ENCODE results near the gene CADPS.

The CADPS gene

DNA sequence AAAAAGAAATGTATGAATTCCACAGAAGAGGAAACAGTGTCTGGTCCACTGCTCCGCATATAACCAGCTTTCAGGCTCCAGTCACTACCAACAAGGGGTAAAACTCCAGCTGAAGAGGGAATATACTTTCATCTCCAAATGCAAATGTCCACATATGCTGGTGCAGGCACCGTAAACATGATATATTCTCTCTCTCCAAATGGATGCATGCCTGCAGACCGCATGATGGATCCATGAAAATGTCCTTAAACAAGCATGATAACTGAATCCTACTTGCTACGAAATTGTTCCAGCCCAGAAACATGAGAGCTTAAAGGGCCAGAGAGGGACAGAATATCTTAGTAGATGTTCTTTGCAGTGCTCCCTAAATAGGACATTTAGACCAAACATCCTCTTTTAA is 351.5 kb downstream of the CADPS start:
- Histone ChIP-seq H3K36me3 (no peaks in the 10 kb centered on the region), H3K9me3 (no peaks in the 10 kb centered on the region), H3K27me3 (no peaks in the 10 kb centered on the region), H3K4me1 (peaks cover 30% of the 10 kb centered on the region), H3K4me3 (ENCODE audit: low read depth, low read length) (no peak overlapping the region)
- no peak for DNase-seq
- TF ChIP-seq, protein P1, sequence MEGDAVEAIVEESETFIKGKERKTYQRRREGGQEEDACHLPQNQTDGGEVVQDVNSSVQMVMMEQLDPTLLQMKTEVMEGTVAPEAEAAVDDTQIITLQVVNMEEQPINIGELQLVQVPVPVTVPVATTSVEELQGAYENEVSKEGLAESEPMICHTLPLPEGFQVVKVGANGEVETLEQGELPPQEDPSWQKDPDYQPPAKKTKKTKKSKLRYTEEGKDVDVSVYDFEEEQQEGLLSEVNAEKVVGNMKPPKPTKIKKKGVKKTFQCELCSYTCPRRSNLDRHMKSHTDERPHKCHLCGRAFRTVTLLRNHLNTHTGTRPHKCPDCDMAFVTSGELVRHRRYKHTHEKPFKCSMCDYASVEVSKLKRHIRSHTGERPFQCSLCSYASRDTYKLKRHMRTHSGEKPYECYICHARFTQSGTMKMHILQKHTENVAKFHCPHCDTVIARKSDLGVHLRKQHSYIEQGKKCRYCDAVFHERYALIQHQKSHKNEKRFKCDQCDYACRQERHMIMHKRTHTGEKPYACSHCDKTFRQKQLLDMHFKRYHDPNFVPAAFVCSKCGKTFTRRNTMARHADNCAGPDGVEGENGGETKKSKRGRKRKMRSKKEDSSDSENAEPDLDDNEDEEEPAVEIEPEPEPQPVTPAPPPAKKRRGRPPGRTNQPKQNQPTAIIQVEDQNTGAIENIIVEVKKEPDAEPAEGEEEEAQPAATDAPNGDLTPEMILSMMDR (IDR thresholded peaks at IDR 0.05; ENCODE audit: low read depth, low read length), result no peak

DNA sequence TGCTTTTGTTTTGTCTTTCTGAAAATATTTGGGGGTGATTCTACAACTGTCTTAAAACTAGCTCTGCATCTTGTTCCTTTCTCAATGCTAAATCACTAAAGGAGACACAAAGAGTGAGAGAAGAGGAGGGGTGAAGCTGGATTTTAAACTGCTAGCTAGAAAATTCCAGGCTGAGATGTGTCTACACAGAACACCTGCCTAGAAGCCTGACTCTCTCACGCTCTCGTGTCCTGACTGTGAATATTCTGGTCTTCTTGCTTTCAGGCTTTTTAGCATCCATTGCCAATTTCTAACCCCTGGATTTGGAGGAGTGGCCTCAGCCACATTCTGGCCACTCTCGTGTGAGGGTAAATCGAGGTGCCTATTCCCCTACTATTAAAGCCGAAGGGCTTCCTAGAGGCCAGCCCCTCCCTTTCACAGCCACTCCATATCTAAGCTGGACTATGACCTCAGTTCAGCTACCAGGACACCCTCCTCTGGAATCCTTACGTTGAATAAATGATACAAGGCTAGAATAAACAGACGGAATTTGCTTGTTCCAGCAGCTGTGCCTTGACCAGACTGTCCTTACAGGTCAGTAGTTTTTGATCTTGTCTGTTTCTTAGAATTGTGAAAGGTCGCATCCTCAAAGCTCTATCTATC is 353.6 kb downstream of the CADPS start:
- no peaks in the 10 kb centered on the region for H3K27me3 ChIP-seq
- H3K9me3 ChIP-seq, result no peaks in the 10 kb centered on the region
- TF ChIP-seq, protein P1 (IDR thresholded peaks at IDR 0.05; ENCODE audit: low read depth, low read length), result no peak
- no peak for DNase-seq
- H3K36me3 ChIP-seq, result no peaks in the 10 kb centered on the region
- H3K4me3 ChIP-seq (ENCODE audit: low read depth, low read length), result no peak overlapping the region
- peaks cover 20% of the 10 kb centered on the region for H3K4me1 ChIP-seq

DNA sequence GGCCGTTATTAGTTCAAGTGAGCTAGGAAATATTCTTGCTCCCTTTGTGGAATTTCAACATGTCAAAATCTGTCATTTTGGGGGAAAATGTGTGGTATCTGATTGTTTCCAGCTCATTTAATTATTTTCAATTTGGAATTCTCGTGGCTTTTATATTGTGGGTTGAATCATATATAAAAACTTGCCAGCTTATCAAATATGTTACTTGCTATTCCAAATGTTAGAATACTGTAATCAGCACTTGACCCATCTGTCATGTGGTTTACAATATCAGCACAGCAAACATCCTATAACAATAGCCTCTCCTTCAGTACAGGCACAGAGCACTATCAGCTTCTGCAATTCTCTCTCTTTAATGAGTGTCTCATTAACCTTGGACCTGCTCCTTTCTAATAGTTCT is 371.7 kb downstream of the CADPS start:
- no peaks in the 10 kb centered on the region for H3K36me3 ChIP-seq
- H3K4me1 ChIP-seq, result peaks cover 9% of the 10 kb centered on the region; the same call in 1 of the 2 replicates
- no peaks in the 10 kb centered on the region for H3K27me3 ChIP-seq
- no peak for DNase-seq
- H3K4me3 ChIP-seq (ENCODE audit: low read depth, low read length), result no peak overlapping the region
- H3K9me3 ChIP-seq, result no peaks in the 10 kb centered on the region
- TF ChIP-seq, protein P1 (IDR thresholded peaks at IDR 0.05; ENCODE audit: low read depth, low read length), result no peak

DNA sequence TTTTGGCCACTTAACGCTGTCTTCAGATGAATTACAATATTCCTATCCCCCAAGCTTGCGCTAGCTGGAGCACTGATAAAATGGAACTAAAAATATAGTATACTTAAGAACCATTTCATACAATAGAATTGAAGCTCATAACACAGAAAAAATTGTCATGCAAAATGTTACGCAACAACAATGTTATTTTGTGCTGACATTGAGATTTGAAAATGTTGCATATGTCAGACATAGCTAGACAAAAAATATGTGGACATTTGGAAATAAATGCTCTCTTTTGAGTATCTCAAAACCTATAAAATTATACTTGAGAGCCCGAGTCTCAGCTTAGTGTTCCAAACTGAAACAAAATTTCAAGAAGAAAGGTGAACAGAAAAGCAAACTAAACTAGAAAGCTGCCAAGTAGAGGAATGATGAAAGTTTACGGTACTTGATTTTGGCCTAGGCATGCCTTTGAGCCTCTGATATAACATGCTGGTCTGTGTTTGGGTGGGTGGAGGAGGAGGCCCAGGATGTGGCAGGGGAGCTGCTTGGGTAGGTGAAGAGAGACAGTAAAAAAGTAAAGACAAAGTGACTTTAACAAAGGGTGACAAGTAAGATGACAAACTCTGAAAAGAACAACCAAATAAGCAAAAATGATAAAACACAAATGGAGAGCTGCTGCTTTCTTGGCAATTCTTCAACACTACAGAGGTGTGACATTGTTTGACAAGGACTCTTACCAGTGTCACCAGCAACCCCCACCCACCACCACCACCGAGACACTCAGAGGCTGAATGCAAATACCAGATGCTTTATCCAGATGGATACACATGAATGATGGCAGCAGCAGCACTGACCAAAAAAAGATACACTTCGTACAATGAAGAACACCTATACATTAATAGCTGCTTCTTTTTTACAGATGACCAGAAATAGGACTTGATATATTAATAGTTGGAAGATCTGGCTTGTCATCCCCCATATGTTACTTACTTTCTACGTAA is 372.6 kb downstream of the CADPS start:
- Histone ChIP-seq H3K27me3 (no peaks in the 10 kb centered on the region), H3K4me1 (peaks cover 9% of the 10 kb centered on the region; the same call in 1 of the 2 replicates), H3K4me3 (ENCODE audit: low read depth, low read length) (no peak overlapping the region), H3K36me3 (no peaks in the 10 kb centered on the region), H3K9me3 (no peaks in the 10 kb centered on the region)
- no peak for DNase-seq
- TF ChIP-seq, protein P1 (IDR thresholded peaks at IDR 0.05; ENCODE audit: low read depth, low read length), result no peak

DNA sequence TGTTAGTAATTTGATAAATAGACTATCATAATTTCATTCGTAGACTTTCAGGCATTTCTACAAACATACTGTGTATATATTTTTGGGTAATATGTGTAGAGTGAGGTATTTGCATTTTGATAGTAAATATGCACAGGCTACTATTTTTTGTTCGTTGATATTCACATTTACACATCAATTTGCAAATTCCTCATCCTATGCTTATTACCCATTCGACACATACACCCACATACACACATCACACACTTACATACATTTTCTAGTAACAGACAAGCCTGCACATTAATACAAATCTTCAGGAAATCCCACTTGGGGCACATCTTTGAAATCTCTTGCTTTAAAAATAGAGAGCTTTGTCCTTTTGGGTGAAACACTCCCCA is 373.9 kb downstream of the CADPS start:
- Histone ChIP-seq H3K27me3 (no peaks in the 10 kb centered on the region), H3K4me3 (ENCODE audit: low read depth, low read length) (no peak overlapping the region), H3K9me3 (no peaks in the 10 kb centered on the region), H3K4me1 (peaks cover 9% of the 10 kb centered on the region; the same call in 1 of the 2 replicates), H3K36me3 (no peaks in the 10 kb centered on the region)
- TF ChIP-seq, protein P1 (IDR thresholded peaks at IDR 0.05; ENCODE audit: low read depth, low read length), result no peak
- DNase-seq, result no peak

Data from BE2C (cell line).